SU-DHL-6 (cell line): Measurements from ENCODE around the gene PTP4A2.

Source experiments
- H2AFZ ChIP-seq: fragments of 200-600 bp; sonication (generic); 2 replicates; pipeline ENCODE4 v1.6.1; 2014; ENCODE audit warnings: low read depth, mild to moderate bottlenecking, moderate library complexity, mixed read lengths, antibody characterized with exemption, low read length; ENCODE audit not compliant: severe bottlenecking
- H3F3A ChIP-seq: fragments of 200-600 bp; shearing (Covaris generic); 2 replicates; pipeline ENCODE4 v1.6.0; 2016; ENCODE audit warnings: antibody characterized with exemption, mild to moderate bottlenecking; ENCODE audit not compliant: insufficient read depth
- H3K27ac ChIP-seq: fragments of 200-600 bp; sonication (generic); 2 replicates; pipeline ENCODE4 v1.5.1; 2016; ENCODE audit warnings: low read depth, mild to moderate bottlenecking, low read length, moderate library complexity, mixed read lengths
- H3K27me3 ChIP-seq: fragments of 200-600 bp; sonication (generic), shearing (Covaris generic); 2 replicates; pipeline ENCODE4 v1.6.0; 2014; ENCODE audit warnings: mild to moderate bottlenecking, low read length
- H3K36me3 ChIP-seq: fragments of 200-600 bp; sonication (generic); 2 replicates; pipeline ENCODE4 v1.6.1; 2014; ENCODE audit warnings: mild to moderate bottlenecking, low read length, mixed read lengths
- H3K4me2 ChIP-seq: fragments of 300-600, 200-600 bp; shearing (Covaris generic), sonication (generic); 2 replicates; pipeline ENCODE4 v1.6.0; 2014; ENCODE audit warnings: low read length, low read depth, mild to moderate bottlenecking; ENCODE audit not compliant: poor library complexity, severe bottlenecking
- H3K4me3 ChIP-seq: fragments of 200-600 bp; sonication (generic); 2 replicates; pipeline ENCODE4 v1.5.1; 2014; ENCODE audit warnings: antibody characterized with exemption, low read length, mild to moderate bottlenecking, mixed read lengths; ENCODE audit not compliant: insufficient read depth, poor library complexity, severe bottlenecking
- H3K79me2 ChIP-seq: fragments of 200-600 bp; sonication (generic); 2 replicates; pipeline ENCODE4 v1.6.1; 2014; ENCODE audit warnings: mild to moderate bottlenecking, low read length, moderate library complexity; ENCODE audit not compliant: insufficient read depth
- H3K9ac ChIP-seq: fragments of 200-600 bp; sonication (generic); 2 replicates; pipeline ENCODE4 v1.7.0; 2014; ENCODE audit warnings: mild to moderate bottlenecking, low read length
- H3K9me2 ChIP-seq: fragments of 200-600 bp; sonication (generic); replicated peaks from 2 replicates; pipeline ENCODE4 v1.6.1; 2014; ENCODE audit warnings: low read length; ENCODE audit not compliant: insufficient read depth
- H3K9me3 ChIP-seq: fragments of 200-600 bp; sonication (generic); 2 replicates; pipeline ENCODE4 v1.6.1; 2014; ENCODE audit warnings: low read length, mixed read lengths; ENCODE audit not compliant: insufficient read depth
- H4K20me1 ChIP-seq: fragments of 200-600 bp; sonication (generic); 2 replicates; pipeline ENCODE4 v1.6.1; 2014; ENCODE audit warnings: low read depth, mild to moderate bottlenecking, antibody characterized with exemption, low read length, moderate library complexity, mixed read lengths
- EZH2phosphoT487 ChIP-seq: fragments of 200-600 bp; sonication (generic), shearing (Covaris generic); conservative IDR thresholded peaks from 2 replicates; pipeline ENCODE4 v1.6.1; 2018; ENCODE audit warnings: mild to moderate bottlenecking, antibody characterized with exemption, low read length, moderate library complexity, mixed read lengths
- TF ChIP-seq, protein P1 (sequence below): fragments of 200-600 bp; sonication (generic); IDR thresholded peaks from one replicate; pipeline ENCODE4 v1.5.1; 2017; ENCODE audit warnings: antibody characterized with exemption, mild to moderate bottlenecking, low read length, moderate library complexity; ENCODE audit not compliant: insufficient read depth, poor library complexity, severe bottlenecking

Gene PTP4A2

DNA sequence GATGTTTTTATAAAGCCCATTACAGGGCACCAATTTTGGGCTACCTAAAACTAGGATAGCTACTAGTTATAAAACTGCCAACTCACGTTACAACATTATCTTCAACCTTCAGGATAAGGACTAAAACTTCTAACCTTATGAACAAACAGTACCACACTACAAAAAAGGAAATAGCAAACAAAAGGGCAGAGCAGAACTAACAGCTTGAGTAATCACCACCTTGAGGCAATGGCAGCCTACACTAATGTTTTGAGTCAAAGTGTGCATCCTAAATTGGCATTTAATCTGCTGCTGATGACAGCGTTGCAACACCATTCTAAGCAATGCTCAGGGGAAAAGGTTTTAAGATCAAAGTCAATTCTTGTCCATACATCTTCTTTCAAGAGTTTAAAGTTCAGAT lies 27.2 kb downstream of the PTP4A2 start:
- peaks cover 5% of the 10 kb centered on the region; the same call in 1 of the 2 replicates for H4K20me1 ChIP-seq
- peaks cover 50% of the 10 kb centered on the region for H3K36me3 ChIP-seq
- H3K9ac ChIP-seq = no peak overlapping the region
- H3K9me2 ChIP-seq = no peaks in the 10 kb centered on the region
- no peak overlapping the region for H2AFZ ChIP-seq
- H3F3A ChIP-seq = peaks cover 38% of the 10 kb centered on the region; the same call in 1 of the 2 replicates
- no peaks in the 10 kb centered on the region for H3K27me3 ChIP-seq
- no peak overlapping the region for H3K4me3 ChIP-seq
- no peak overlapping the region for H3K27ac ChIP-seq
- H3K4me2 ChIP-seq = no peak overlapping the region
- peaks cover 48% of the 10 kb centered on the region for H3K79me2 ChIP-seq
- no peaks in the 10 kb centered on the region for H3K9me3 ChIP-seq
- TF ChIP-seq EZH2phosphoT487 = no peak
- TF ChIP-seq, protein P1, sequence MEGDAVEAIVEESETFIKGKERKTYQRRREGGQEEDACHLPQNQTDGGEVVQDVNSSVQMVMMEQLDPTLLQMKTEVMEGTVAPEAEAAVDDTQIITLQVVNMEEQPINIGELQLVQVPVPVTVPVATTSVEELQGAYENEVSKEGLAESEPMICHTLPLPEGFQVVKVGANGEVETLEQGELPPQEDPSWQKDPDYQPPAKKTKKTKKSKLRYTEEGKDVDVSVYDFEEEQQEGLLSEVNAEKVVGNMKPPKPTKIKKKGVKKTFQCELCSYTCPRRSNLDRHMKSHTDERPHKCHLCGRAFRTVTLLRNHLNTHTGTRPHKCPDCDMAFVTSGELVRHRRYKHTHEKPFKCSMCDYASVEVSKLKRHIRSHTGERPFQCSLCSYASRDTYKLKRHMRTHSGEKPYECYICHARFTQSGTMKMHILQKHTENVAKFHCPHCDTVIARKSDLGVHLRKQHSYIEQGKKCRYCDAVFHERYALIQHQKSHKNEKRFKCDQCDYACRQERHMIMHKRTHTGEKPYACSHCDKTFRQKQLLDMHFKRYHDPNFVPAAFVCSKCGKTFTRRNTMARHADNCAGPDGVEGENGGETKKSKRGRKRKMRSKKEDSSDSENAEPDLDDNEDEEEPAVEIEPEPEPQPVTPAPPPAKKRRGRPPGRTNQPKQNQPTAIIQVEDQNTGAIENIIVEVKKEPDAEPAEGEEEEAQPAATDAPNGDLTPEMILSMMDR = no peak

DNA sequence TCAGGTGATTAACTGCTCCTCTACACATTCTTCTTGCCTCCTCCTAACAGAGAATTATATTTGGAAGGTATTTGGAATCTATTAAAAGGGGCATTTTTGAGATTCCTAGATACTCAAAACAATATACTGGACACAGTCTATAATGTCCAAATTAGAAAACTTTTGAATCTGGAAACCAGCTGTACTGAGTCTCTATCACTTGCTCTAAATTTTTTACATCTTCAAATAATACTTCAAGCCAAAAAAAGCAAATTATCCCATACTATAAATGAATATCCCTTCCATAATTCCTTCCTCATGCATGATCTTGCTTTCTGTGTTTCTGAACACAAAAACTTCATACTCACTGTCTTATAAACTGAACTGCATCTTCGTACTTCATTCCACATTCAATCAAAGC lies 28.5 kb downstream of the PTP4A2 start:
- Histone ChIP-seq H3K27me3 (no peaks in the 10 kb centered on the region), H3K4me3 (no peak overlapping the region), H3K9me2 (no peaks in the 10 kb centered on the region), H3K9me3 (no peaks in the 10 kb centered on the region), H3F3A (peaks cover 46% of the 10 kb centered on the region), H3K4me2 (no peak overlapping the region), H4K20me1 (peaks cover 5% of the 10 kb centered on the region; the same call in 1 of the 2 replicates), H2AFZ (no peak overlapping the region), H3K9ac (no peak overlapping the region), H3K79me2 (peaks cover 35% of the 10 kb centered on the region), H3K27ac (no peak overlapping the region), H3K36me3 (peaks cover 38% of the 10 kb centered on the region)
- TF ChIP-seq EZH2phosphoT487 = no peak
- TF ChIP-seq, protein P1 = no peak

GRCh38 chr1:31906557-31906956 lies 31.6 kb downstream of the PTP4A2 start:
- Histone ChIP-seq H3K79me2 (peaks cover 4% of the 10 kb centered on the region; the same call in 1 of the 2 replicates), H3K27ac (no peak overlapping the region), H3K9me3 (no peaks in the 10 kb centered on the region), H3K9ac (no peak overlapping the region), H3K36me3 (peaks cover 17% of the 10 kb centered on the region), H3K4me3 (no peak overlapping the region), H4K20me1 (no peaks in the 10 kb centered on the region), H3K4me2 (no peak overlapping the region), H3K27me3 (no peaks in the 10 kb centered on the region), H2AFZ (no peak overlapping the region), H3F3A (peaks cover 38% of the 10 kb centered on the region), H3K9me2 (no peaks in the 10 kb centered on the region)
- TF ChIP-seq EZH2phosphoT487 = no peak
- TF ChIP-seq, protein P1 = no peak
